Measurements from ENCODE around the gene PSMD12.
"Not testable (repeated sequence)": the region's sequence is repeated elsewhere in the genome, so short reads cannot be mapped to it uniquely, and the experiment has no call there.

PSMD12 gene

DNA sequence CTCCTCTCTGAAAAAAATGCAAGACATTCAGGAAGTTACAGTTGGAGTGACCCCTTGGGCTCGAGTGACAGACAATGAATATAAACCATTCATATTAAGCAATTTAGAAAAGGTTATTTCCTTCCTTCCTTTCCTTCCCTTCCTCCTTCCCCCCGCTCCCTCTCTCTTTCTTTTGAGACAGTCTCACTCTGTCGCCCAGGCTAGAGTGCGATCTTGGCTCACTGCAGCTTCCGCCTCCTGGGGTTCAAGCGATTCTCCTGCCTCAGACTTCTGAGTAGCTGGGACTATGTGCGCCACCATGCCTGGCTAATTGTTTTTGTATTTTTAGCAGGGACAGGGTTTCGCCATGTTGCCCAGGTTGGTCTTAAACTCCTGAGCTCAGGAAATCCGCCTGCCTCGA, 13.2 kb downstream of the PSMD12 start:
- no peak for DNase-seq

DNA sequence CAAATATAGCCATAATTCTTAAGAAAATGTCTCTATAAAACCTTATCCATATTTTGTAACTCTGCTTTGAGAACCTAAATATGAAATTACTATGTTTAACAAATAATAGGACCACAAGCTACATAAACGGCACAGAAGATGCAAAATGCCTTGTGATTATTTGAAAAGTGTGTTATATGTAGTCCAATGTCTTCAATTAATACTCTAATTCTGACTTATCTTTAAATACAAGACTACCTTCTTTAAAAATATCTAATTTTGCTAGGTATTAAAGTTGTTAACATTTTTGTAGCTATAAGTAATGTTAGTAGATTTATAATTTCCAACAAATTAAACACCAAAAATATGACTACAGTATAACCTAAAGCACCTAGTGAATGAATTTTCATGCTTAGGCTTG, 17.0 kb downstream of the PSMD12 start:
- no peak for DNase-seq

GRCh38 chr17:67347826-67348225, 18.6 kb downstream of the PSMD12 start:
- no peak for DNase-seq

DNA sequence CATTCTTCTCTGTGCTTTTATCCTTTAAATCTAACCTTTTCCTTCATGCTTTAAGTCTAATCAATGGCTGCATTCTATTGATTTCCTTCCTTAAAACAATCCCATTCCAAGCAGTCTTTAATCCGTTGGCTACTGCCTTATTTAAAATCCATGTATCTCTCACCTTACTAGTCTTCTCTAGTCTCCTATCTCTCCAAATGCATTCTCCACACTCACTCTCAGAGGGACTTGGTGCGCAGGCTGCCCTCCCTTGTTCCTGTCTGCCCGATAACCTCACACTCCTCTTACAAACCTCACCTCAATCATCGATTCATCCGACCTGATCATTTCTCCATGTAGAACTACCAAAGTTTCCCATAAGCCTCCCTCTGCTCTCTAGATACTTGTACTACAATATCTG, 23.1 kb downstream of the PSMD12 start:
- no peak for DNase-seq

GRCh38 chr17:67338353-67338752, 28.0 kb downstream of the PSMD12 start:
- DNase-seq: not testable (repeated sequence)

GRCh38 chr17:67336859-67337258, 29.5 kb downstream of the PSMD12 start:
- no peak for DNase-seq

- DNase-seq: no peak
Observed at GRCh38 chr17:67335245-67335835, 31.0 kb downstream of the PSMD12 start.

GRCh38 chr17:67332162-67332508, 34.2 kb downstream of the PSMD12 start:
- DNase-seq: not testable (repeated sequence)

GRCh38 chr17:67331381-67332161, 34.8 kb downstream of the PSMD12 start:
- not testable (repeated sequence) for DNase-seq

DNA sequence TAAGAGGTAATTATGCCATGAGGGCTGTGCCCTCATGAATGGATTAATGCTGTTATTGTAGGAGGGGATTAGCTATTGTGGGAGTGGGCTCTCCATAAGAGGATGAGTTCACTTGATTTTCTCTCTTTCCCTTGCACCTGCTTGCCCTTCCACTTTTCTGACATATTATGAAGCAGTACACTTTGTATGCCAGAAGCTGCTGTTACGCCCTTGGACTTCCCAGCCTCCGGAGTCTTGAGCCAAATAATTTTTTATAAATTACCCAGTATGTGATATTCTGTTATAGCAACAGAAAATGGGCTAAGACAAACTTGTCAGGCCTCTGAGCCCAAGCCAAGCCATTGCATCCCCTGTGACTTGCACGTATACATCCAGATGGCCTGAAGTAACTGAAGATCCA, 38.4 kb downstream of the PSMD12 start:
- DNase-seq: no peak

DNA sequence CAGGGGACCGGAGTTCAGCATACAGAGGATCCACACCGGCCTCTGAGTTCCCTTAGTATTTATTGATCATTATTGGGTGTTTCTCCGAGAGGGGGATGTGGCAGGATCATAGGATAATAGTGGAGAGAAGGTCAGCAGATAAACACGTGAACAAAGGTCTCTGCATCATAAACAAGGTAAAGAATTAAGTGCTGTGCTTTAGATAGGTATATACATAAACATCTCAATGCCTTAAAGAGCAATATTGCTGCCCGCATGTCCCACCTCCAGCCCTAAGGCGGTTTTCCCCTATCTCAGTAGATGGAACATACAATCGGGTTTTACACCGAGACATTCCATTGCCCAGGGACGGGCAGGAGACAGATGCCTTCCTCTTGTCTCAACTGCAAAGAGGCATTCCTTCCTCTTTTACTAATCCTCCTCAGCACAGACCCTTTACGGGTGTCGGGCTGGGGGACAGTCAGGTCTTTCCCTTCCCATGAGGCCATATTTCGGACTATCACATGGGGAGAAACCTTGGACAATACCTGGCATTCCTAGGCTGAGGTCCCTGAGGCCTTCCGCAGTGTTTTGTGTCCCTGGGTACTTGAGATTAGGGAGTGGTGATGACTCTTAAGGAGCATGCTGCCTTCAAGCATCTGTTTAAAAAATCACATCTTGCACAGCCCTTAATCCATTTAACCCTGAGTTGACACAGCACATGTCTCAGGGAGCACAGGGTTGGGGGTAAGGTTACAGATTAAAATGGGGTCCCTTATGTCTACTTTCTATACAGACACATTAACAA, 39.2 kb downstream of the PSMD12 start:
- DNase-seq: not testable (repeated sequence)

GRCh38 chr17:67326440-67326839, 39.9 kb downstream of the PSMD12 start:
- DNase-seq: no peak

- no peak for DNase-seq
Observed at GRCh38 chr17:67324330-67324729, 42.0 kb downstream of the PSMD12 start.

- DNase-seq: no peak
Observed at GRCh38 chr17:67323445-67323844, 42.9 kb downstream of the PSMD12 start.

DNA sequence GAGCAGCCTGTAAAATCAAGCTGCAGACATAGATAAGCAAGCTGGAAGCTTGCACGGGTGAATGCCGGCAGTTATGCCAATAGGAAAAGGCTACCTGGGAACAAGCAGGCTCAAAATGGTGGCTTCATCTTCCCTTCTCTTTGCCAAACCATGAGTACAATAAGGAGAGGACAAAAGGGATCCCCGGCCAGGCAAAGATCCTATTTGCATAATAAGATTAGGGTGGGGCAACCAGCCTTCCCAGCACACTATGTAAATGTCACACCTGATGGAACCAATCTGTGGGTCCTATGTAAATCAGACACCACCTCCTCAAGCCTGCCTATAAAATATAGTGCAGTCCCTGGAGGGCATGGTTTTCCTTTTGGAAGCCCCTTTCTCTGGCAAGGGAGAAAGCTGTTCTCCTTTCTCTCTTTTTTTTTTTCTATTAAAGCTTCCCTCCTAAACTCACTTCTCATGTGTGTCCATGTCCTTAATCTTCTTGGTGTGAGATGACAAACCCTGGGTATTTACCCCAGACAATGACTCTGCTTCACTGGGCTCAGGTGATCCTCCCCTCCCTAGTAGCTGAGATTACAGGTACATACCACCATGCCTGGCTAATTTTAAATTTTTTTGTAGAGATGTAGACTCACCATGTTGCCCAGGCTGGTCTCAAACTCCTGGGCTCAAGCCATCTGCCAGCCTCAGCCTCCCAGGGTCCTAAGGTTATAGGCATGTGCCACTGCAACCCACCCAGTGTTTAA, 44.2 kb downstream of the PSMD12 start:
- DNase-seq: no peak

DNA sequence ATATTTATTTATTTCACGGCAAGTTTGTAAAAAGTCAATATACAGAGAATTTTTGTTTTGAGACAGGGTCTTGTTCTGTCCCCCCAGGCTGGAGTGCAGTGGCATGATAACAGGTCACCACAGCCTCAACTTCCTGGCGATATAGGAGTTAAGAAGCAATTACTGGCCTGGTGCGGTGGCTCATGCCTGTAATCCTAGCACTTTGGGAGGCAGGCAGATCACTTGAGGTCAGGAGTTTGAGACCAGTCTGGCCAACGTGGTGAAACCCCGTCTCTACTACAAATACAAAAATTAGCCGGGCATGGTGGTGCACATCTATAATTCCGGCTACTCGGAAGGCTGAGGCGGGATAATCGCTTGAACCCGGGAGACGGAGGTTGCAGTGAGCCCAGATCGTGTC, 44.9 kb downstream of the PSMD12 start:
- not testable (repeated sequence) for DNase-seq

DNA sequence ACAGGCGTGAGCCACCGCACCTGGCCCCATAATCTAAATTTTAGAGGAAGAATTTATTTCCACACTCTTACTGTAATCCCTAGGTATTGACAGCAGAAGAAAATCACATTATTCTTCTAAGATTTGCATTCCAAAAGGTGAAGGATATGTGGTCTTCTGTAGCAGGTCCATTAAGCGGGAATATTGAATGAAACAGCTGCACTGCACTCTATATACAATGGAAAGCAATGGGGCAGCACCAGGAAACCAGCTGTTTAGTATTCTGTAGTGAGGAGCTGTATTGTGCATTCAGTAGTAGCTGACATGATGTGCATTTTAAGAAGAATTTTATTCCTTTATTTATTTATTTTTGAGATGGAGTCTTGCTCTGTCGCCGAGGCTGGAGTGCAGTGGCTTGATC, 49.6 kb downstream of the PSMD12 start:
- no peak for DNase-seq

DNA sequence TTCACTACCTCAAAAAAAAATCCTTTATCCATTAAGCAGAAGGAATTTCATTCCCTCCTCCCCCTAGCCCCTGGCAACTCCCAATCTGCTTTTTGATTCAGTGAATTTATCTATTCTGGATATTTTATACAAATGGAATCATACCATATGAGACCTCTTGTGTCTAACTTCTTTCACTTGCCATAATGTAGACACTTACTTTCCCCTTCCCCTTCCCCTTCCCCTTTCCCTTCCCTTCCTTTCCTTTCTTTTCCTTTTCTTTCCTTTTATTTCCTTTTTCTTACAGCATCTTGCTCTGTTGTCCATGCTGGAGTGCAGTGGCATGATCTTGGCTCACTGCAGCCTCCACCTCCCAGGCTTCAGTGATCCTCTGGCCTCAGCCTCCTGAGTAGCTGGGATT, 50.5 kb downstream of the PSMD12 start:
- DNase-seq: no peak

- DNase-seq: no peak
Observed at GRCh38 chr17:67312265-67312664, 54.1 kb downstream of the PSMD12 start.

- DNase-seq: no peak
Observed at GRCh38 chr17:67311575-67311974, 54.8 kb downstream of the PSMD12 start.

DNA sequence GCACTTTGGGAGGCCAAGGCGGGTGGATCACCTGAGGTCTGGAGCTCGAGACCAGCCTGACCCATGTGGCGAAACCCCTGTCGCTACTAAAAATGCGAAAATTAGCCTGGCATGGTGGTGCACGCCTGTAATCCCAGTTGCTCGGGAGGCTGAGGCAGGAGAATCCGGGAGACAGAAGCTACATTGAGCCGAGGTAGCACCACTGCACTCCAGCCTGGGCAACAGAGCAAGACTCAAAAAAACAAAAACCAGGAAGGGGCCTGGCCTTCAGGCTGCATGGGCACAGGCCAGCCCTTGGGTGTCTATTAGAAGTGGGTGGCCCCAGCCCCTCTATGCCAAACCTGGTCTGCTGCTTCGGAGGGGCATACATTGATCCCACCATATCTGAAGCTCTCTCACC, 56.0 kb downstream of the PSMD12 start:
- DNase-seq: no peak

DNA sequence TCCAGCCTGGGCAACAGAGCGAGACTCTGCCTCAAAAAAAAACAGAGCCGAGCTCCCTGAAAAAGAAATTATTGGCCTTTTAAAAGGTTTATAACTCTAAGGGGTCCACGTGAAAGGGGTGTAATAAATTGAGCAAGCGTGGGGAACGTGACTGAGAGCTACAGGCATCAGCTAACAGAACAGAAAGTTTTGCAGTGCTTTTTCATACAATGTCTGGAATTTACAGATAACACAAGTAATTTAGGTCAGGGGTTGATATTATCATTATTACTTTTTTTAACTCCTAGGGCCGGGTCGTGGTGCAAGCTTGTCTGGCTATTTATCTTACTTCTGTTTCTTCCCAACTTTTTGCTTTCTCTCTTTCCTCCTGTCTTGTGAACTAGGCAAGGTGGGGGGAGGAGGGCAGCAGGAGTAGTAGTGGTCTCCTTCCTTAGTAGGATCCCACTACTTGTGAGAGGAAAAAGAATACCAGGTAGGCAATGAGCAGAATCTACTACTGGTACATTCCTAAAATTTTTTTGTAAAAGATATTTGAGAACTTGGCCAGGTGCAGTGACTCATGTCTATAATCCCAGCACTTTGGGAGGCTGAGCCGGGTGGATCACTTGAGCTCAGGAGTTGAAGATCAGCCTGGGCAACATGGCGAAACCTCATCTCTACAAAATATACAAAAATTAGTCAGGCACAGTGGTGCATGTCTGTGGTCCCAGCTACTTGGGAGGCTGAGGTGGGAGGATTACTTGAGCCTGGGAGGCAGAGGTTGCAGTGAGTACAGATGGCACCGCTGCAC, 60.7 kb downstream of the PSMD12 start:
- not testable (repeated sequence) for DNase-seq

Measured in effector CD8-positive, alpha-beta T cell (primary cell).